ENCODE measurements around the gene ASXL1.
"Not testable (repeated sequence)": the region's sequence is repeated elsewhere in the genome, so short reads cannot be mapped to it uniquely, and the experiment has no call there.

ASXL1 gene

GRCh38 chr20:32350421-32350820 lies 7.7 kb upstream of the ASXL1 start:
- ATAC-seq (ENCODE audit: low read depth), result no peak
- Mint-ChIP-seq H3K27me3 (no peaks in the 10 kb centered on the region), H3K36me3 (peaks cover 5% of the 10 kb centered on the region), H3K4me1 (peaks cover 16% of the 10 kb centered on the region), H3K4me3 (no peak overlapping the region), H3K9me3 (no peaks in the 10 kb centered on the region), H3K27ac (no peak overlapping the region)
- no peak for DNase-seq (ENCODE audit: low spot score in 2 of 2)

DNA sequence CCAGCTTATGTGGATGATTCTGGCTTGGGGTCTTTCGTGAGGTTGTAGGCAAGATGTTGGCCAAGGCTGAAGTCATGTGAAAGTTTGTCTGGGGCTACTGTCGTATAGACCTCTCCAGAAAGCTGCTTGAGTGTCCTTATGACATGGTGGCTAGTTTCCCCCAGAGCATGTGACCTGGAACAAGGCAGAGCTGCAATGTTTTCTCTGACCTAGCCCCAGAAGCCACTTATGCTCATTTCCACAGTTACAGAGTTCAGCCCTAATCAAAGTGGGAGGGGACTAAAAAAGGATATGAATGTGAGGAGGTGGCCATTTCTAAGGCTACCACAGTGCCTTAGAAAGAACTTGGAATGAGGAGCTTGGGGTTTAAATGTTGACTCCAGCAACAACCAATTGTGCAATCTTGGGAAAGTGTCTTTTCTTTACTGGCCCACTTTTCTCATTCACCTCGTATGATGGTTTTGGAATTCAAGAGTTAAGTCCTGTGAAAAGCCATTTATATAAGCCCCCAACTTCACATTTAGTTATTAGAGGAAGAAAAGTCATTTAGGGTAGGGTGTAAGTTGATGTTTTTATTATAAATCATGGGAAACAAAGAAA lies 5.9 kb upstream of the ASXL1 start:
- peaks cover 5% of the 10 kb centered on the region for H3K36me3 Mint-ChIP-seq
- DNase-seq (ENCODE audit: low spot score in 2 of 2) (no peak), ATAC-seq (ENCODE audit: low read depth) (no peak)
- no peaks in the 10 kb centered on the region for H3K27me3 Mint-ChIP-seq
- H3K4me3 Mint-ChIP-seq, result no peak overlapping the region
- no peak overlapping the region for H3K27ac Mint-ChIP-seq
- peaks cover 24% of the 10 kb centered on the region for H3K4me1 Mint-ChIP-seq
- no peaks in the 10 kb centered on the region for H3K9me3 Mint-ChIP-seq

DNA sequence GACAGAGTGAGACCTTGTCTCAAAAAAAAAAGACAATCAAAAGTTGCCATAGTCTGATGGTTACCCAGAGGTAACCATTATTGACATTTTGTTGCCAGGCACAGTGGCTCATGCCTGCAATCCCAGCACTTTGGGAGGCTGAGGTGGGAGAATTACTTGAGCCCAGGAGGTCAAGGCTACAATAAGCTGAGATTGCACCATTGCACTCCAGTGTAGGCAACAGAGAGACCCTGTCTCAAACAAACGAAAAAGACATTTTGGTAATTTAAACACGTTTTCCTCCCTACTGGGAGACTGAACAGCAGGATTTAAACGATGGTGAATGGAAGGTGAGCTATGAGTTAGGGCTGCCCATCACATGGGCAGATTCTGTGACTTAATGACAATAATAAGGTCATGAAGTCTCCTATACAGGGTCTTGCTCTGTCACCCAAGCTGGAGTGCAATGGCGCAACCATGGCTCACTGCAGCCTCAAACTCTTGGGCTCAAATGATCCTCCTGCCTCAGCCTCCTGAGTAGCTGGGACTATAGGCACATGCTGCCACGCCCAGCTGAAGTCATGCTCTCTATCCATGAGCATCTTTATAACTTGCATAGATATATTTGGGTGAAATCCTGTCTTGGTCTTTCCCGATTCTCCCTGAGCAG lies 4.2 kb upstream of the ASXL1 start:
- ATAC-seq (ENCODE audit: low read depth), result no peak
- Mint-ChIP-seq H3K4me1 (peaks cover 28% of the 10 kb centered on the region), H3K9me3 (no peaks in the 10 kb centered on the region), H3K36me3 (peaks cover 4% of the 10 kb centered on the region), H3K27me3 (no peaks in the 10 kb centered on the region), H3K4me3 (no peak overlapping the region), H3K27ac (peak overlapping the region; percentile 86)
- DNase-seq (ENCODE audit: low spot score in 2 of 2), result no peak

- ATAC-seq (ENCODE audit: low read depth), result no peak
- Mint-ChIP-seq H3K27ac (peak overlapping the region; percentile 86), H3K9me3 (no peaks in the 10 kb centered on the region), H3K4me1 (peaks cover 31% of the 10 kb centered on the region), H3K4me3 (no peak overlapping the region), H3K27me3 (no peaks in the 10 kb centered on the region), H3K36me3 (no peaks in the 10 kb centered on the region)
- DNase-seq (ENCODE audit: low spot score in 2 of 2), result no peak
Measured at GRCh38 chr20:32354592-32355416, 3.3 kb upstream of the ASXL1 start.

DNA sequence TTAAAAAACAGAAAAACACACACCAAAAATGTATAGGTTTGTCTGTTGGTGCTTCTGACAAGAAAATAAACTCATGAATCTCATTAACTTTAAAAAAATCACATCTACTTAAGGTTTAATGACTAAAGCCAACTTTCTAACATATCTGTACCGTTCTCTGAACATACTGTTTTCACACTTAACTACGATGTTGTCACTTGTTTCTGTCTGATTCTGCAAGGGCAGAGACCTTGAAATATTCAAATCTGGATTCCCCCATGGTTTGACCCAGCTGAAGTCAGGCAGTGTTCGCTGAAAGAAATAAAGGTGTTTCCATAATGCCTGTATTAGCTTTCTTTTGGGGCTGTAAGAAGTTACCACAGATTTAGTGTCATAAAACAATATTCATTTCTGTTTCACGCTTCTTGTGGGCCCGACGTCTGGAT lies 2.7 kb upstream of the ASXL1 start:
- Mint-ChIP-seq H3K4me3 (peak overlapping the region; percentile 12), H3K27me3 (no peaks in the 10 kb centered on the region), H3K36me3 (no peaks in the 10 kb centered on the region), H3K27ac (peak overlapping the region; percentile 86), H3K9me3 (no peaks in the 10 kb centered on the region), H3K4me1 (peaks cover 31% of the 10 kb centered on the region)
- peak; percentile 18 for ATAC-seq (ENCODE audit: low read depth)
- DNase-seq (ENCODE audit: low spot score in 2 of 2), result peak in 1 of 2 donors; percentile 21

DNA sequence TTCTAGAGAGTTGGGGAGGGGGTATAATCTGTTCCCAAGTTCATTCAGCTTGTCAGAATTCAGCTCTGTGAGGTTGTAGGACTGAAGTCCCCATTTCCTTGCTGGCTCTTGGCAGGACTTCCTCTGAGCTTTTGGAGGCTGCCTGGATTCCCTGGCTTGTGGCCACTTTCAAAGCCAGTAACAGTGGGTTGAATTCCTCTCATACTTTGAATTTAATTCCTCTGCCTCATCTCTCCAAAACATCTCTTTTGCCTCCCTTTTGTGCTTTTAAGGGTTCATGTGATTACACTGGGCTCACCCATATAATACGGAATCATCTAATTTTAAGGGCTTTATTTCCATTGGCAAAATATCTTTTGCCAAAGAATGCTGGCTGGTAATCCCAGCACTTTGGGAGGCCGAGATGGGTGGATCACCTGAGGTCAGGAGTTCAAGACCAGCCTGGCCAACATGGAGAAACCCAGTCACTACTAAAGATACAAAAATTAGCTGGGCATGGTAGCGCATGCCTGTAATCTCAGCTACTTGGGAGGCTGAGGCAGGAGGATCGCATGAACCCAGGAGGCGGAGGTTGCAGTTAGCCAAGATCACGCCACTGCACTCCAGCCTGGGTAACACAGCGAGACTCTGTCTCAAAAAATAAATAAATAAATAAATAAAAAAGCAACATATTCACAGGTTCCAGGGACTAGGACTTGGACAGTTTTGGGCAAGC lies 2.1 kb upstream of the ASXL1 start:
- H3K36me3 Mint-ChIP-seq; DNase-seq (ENCODE audit: low spot score in 2 of 2); H3K9me3 Mint-ChIP-seq; ATAC-seq (ENCODE audit: low read depth); H3K27me3 Mint-ChIP-seq: not testable (repeated sequence)
- Mint-ChIP-seq H3K27ac (peak overlapping the region; percentile 95), H3K4me3 (peak overlapping the region; percentile 12), H3K4me1 (peaks cover 31% of the 10 kb centered on the region)

DNA sequence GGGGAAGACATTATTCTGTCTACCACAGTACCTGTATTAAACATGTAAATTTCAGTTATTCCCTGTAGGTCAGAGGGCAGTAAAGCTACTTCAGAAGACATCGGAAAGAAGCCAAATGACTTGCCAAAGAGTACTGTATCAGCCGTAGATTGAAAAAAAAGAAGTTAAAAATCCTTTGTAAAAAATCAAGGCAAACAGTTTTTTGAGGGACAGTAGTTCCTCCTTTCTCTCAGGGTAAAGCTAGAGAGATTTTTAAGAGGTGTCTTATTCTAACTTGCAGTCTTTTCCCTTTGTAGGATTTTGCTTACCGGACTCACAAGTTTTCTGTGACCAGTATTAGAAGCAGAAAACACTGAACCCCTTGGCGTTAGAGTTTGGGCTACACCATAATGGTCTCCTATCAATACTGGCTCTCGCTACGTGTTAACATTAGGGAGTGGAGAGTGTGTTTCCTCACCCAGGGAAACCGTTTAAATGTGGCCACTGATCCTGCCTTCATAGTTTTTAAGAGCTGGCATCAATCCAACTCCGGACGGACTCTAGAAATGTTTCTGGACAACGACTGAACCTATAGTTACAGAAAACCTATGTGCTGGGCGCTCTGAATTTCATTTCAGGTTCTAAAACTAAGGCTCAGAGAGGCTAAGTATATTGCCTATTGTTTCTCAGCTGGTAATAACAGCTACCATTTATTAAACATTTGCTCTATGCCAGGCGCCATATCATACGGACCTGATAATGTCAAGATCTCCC lies 1.3 kb upstream of the ASXL1 start:
- peak overlapping the region; percentile 98 for H3K4me3 Mint-ChIP-seq
- no peak for ATAC-seq (ENCODE audit: low read depth)
- peaks cover 31% of the 10 kb centered on the region for H3K4me1 Mint-ChIP-seq
- no peaks in the 10 kb centered on the region for H3K9me3 Mint-ChIP-seq
- H3K27me3 Mint-ChIP-seq, result no peaks in the 10 kb centered on the region
- H3K36me3 Mint-ChIP-seq, result no peaks in the 10 kb centered on the region
- H3K27ac Mint-ChIP-seq, result peak overlapping the region; percentile 95
- no peak for DNase-seq (ENCODE audit: low spot score in 2 of 2)

DNA sequence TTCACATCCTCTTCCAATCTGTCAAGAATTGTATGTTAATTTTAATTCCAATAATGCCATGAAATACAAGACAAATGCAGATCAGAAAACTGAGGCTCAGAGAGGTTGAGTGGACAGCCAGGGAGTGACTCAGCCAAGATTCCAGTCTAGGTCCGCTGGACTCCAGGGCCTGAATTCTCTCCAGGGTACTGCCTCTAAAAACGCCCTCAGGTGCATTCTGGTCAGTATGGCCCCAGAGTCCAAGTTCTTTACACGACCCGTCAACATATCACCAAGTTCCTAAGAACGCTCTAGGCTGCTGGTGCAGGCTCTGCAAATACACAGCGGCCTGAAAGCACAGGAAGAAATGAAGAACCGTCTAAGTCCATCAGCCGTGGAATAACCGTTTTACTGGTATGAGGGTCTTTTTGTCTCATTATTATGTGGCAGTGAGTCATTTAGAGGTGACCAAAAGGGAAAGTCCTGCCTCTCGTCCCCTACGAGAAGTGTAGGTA lies 709 bp upstream of the ASXL1 start:
- Mint-ChIP-seq H3K27me3 (no peaks in the 10 kb centered on the region), H3K4me1 (peaks cover 38% of the 10 kb centered on the region), H3K36me3 (no peaks in the 10 kb centered on the region), H3K27ac (peak overlapping the region; percentile 95), H3K9me3 (no peaks in the 10 kb centered on the region), H3K4me3 (peak overlapping the region; percentile 98)
- no peak for ATAC-seq (ENCODE audit: low read depth)
- DNase-seq (ENCODE audit: low spot score in 2 of 2), result no peak

GRCh38 chr20:32358632-32358882 lies 426 bp downstream of the ASXL1 start:
- Mint-ChIP-seq H3K4me1 (peaks cover 43% of the 10 kb centered on the region), H3K4me3 (peak overlapping the region; percentile 95), H3K27me3 (no peaks in the 10 kb centered on the region), H3K9me3 (no peaks in the 10 kb centered on the region), H3K36me3 (no peaks in the 10 kb centered on the region), H3K27ac (peak overlapping the region; percentile 95)
- DNase-seq (ENCODE audit: low spot score in 2 of 2), result no peak
- ATAC-seq (ENCODE audit: low read depth), result no peak

- Mint-ChIP-seq H3K9me3 (no peaks in the 10 kb centered on the region), H3K4me3 (peak overlapping the region; percentile 95), H3K27me3 (no peaks in the 10 kb centered on the region), H3K27ac (peak overlapping the region; percentile 88), H3K36me3 (no peaks in the 10 kb centered on the region), H3K4me1 (peaks cover 46% of the 10 kb centered on the region)
- peak; percentile 53 to 68 for DNase-seq (ENCODE audit: low spot score in 2 of 2)
- ATAC-seq (ENCODE audit: low read depth), result peak; percentile 34
Measured at GRCh38 chr20:32358883-32359632, 927 bp downstream of the ASXL1 start.

DNA sequence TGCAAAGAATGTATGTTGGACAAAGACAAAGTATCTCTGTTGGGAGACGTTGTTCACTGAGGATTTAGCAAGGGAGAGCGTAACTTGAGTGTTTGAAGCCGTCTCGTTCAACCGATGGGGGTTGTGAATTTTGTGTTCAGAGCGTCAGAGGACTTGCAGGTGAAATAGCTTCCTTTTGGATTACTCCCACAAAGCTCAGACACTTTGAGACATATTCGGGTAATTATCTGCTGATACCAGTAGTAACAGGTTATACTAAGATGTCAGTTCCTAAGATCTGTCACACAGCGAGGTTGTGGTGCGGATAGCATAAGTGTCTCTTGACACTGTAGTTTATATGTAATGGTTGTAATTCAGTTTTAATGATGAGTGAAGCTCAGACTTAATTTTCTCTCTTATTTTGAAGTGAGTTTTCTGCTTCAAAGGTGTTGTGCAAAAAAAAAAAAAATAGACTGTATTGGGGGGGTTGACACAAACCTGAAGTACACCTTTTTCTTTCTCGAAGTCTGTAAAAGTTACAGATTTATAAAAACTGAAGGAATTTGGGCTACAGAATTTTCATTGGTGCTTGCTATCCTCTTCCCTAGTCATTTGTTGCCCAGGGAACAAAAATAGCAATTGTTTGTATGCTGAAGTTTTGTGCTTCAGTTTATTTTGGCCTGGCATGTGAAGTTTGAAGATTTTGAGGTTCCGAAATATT lies 1.7 kb downstream of the ASXL1 start:
- DNase-seq (ENCODE audit: low spot score in 2 of 2) (no peak), ATAC-seq (ENCODE audit: low read depth) (no peak)
- peaks cover 45% of the 10 kb centered on the region for H3K4me1 Mint-ChIP-seq
- peak overlapping the region; percentile 88 for H3K27ac Mint-ChIP-seq
- H3K36me3 Mint-ChIP-seq, result no peaks in the 10 kb centered on the region
- no peaks in the 10 kb centered on the region for H3K9me3 Mint-ChIP-seq
- H3K27me3 Mint-ChIP-seq, result no peaks in the 10 kb centered on the region
- H3K4me3 Mint-ChIP-seq, result peak overlapping the region; percentile 95

DNA sequence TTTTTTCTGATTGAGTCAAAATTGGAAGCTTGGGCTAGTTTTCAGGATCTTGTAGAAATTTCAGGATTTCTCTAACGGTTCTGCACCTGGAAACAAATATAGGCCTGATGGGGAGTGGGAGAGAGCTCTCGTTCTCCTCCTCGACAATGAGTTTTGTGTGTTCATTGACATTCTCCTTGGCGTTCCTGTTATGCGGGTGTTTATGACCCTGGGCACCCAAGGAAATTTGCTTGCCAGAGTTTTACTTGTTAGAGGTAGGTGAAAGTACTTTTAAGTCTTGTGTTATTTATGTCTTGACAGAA lies 2.2 kb downstream of the ASXL1 start:
- DNase-seq (ENCODE audit: low spot score in 2 of 2), result no peak
- H3K4me3 Mint-ChIP-seq, result peak overlapping the region; percentile 95
- H3K9me3 Mint-ChIP-seq, result no peaks in the 10 kb centered on the region
- H3K4me1 Mint-ChIP-seq, result peaks cover 46% of the 10 kb centered on the region
- ATAC-seq (ENCODE audit: low read depth), result no peak
- no peaks in the 10 kb centered on the region for H3K27me3 Mint-ChIP-seq
- H3K36me3 Mint-ChIP-seq, result no peaks in the 10 kb centered on the region
- H3K27ac Mint-ChIP-seq, result peak overlapping the region; percentile 88

Measured in memory B cell (primary cell).